HG03378 (cell line): ENCODE data around the gene NDUFA9.

Experiments used
- ATAC-seq: cut with Tn5 transposase; IDR thresholded peaks from one replicate; pipeline ENCODE4 v1.9.1; 2021; ENCODE audit warnings: mild to moderate bottlenecking, moderate library complexity; ENCODE audit not compliant: unreplicated experiment

NDUFA9 gene

DNA sequence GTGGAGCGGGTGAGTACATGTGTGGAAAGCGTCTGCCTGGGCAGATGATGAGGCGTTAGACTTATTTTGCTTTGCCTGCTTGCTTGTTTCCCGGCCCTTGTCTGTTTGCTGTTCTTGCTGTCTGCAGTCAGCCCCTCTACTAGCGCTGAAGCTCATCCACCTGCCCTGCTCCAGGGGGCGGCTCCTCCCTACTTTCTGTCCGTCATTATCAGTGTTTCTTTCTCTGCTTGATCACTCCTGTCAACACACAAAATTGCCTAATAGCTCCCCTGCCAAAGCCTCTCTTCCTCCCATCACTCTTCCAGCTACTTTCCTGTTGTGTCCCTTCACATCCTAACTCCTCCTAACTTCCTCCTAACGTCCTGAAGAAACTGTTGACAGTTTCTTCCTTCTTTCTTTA is 36.4 kb downstream of the NDUFA9 start:
- no peak for ATAC-seq

DNA sequence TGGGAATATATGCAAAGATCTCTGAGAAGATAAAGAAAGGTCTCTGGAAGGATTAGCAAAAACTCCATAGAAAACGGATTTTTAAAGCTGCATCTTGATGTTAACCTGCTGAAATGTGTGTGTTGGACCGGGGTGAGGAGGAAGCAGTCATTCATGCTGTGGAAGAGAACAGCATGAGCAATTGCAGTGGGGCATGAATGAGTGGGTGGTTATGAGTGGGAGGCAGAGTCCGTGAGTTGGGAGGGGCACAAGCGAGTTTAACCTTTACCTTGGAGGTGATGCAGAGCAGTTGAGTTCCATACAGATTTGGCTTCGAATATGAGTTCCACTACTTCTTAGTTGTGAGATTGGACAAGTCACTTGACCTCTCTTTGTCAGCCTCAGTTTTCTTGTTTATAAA is 41.8 kb downstream of the NDUFA9 start:
- ATAC-seq: no peak
